Loucy (cell line): ENCODE data around the gene UNC45B.
"Not testable (repeated sequence)": the region's sequence is repeated elsewhere in the genome, so short reads cannot be mapped to it uniquely, and the experiment has no call there.

Experiments used
- H2AFZ ChIP-seq: fragments of 200-600 bp; sonication (generic); 2 replicates; pipeline ENCODE4 v1.6.0; 2016; ENCODE audit warnings: antibody characterized with exemption, mild to moderate bottlenecking, low read length, moderate library complexity
- H3F3A ChIP-seq: fragments of 200-600 bp; 2 replicates; pipeline ENCODE4 v1.6.0; 2016; ENCODE audit warnings: antibody characterized with exemption, low read depth, mild to moderate bottlenecking
- H3K27me3 ChIP-seq: fragments of 200-600 bp; sonication (generic); 2 replicates; pipeline ENCODE4 v1.6.1; 2014; ENCODE audit warnings: low read length, mild to moderate bottlenecking; ENCODE audit not compliant: insufficient read depth, poor library complexity, severe bottlenecking
- H3K36me3 ChIP-seq: fragments of 200-600 bp; sonication (generic); 2 replicates; pipeline ENCODE4 v1.6.1; 2016; ENCODE audit warnings: low read length; ENCODE audit not compliant: insufficient read depth
- H3K4me1 ChIP-seq: fragments of 200-600 bp; sonication (generic); 2 replicates; pipeline ENCODE4 v1.5.1; 2014; ENCODE audit warnings: low read length, mild to moderate bottlenecking; ENCODE audit not compliant: insufficient read depth, poor library complexity, severe bottlenecking
- H3K4me2 ChIP-seq: fragments of 200-600 bp; sonication (generic); 2 replicates; pipeline ENCODE4 v1.6.0; 2014; ENCODE audit warnings: antibody characterized with exemption, low read length, low read depth, mild to moderate bottlenecking; ENCODE audit not compliant: poor library complexity, severe bottlenecking
- H3K4me3 ChIP-seq: fragments of 200-600 bp; sonication (generic); 2 replicates; pipeline ENCODE4 v1.5.1; 2014; ENCODE audit warnings: low read length, mild to moderate bottlenecking, mixed read lengths; ENCODE audit not compliant: poor library complexity, severe bottlenecking
- H3K79me2 ChIP-seq: fragments of 200-600 bp; sonication (generic); 2 replicates; pipeline ENCODE4 v1.6.1; 2014; ENCODE audit warnings: low read length; ENCODE audit not compliant: insufficient read depth
- H3K9ac ChIP-seq: fragments of 200-600 bp; sonication (generic); 2 replicates; pipeline ENCODE4 v1.6.0; 2014; ENCODE audit warnings: mild to moderate bottlenecking, low read depth, low read length, moderate library complexity; ENCODE audit not compliant: poor library complexity, severe bottlenecking
- H3K9me2 ChIP-seq: fragments of 200-600 bp; sonication (generic); replicated peaks from 2 replicates; pipeline ENCODE4 v1.6.1; 2016; ENCODE audit warnings: low read depth, low read length, mixed read lengths
- H3K9me3 ChIP-seq: fragments of 200-600 bp; sonication (generic); 2 replicates; pipeline ENCODE4 v1.6.1; 2014; ENCODE audit warnings: mild to moderate bottlenecking, antibody characterized with exemption, low read length, low read depth; ENCODE audit not compliant: insufficient read depth
- H4K20me1 ChIP-seq: fragments of 200-600 bp; sonication (generic); 2 replicates; pipeline ENCODE4 v1.6.0; 2014; ENCODE audit warnings: antibody characterized with exemption, low read length, mild to moderate bottlenecking; ENCODE audit not compliant: insufficient read depth, poor library complexity, severe bottlenecking
- CTCF ChIP-seq: fragments of 200-600 bp; sonication (generic); conservative IDR thresholded peaks from 2 replicates; pipeline ENCODE4 v1.5.1; 2014; ENCODE audit warnings: mild to moderate bottlenecking, antibody characterized with exemption, low read length
- EZH2phosphoT487 ChIP-seq: fragments of 200-600 bp; IDR thresholded peaks from 2 replicates; pipeline ENCODE4 v1.6.1; 2018; ENCODE audit warnings: antibody characterized with exemption, mild to moderate bottlenecking, moderate library complexity, borderline replicate concordance

Gene UNC45B

GRCh38 chr17:35174835-35175334 lies 27.3 kb downstream of the UNC45B start:
- H2AFZ ChIP-seq: no peak overlapping the region
- H3K27me3 ChIP-seq: peaks cover 3% of the 10 kb centered on the region
- no peaks in the 10 kb centered on the region for H3F3A ChIP-seq
- H3K4me2 ChIP-seq: no peak overlapping the region
- H3K79me2 ChIP-seq: no peaks in the 10 kb centered on the region
- no peaks in the 10 kb centered on the region for H3K4me1 ChIP-seq
- TF ChIP-seq EZH2phosphoT487: no peak
- TF ChIP-seq CTCF: no peak
- no peak overlapping the region for H3K4me3 ChIP-seq
- no peaks in the 10 kb centered on the region for H4K20me1 ChIP-seq
- no peaks in the 10 kb centered on the region for H3K9me3 ChIP-seq
- H3K9ac ChIP-seq: no peak overlapping the region
- H3K36me3 ChIP-seq: no peaks in the 10 kb centered on the region
- no peaks in the 10 kb centered on the region for H3K9me2 ChIP-seq

- Histone ChIP-seq H3K27me3 (peaks cover 3% of the 10 kb centered on the region), H3K9ac (no peak overlapping the region), H3K4me1 (no peaks in the 10 kb centered on the region), H3K79me2 (no peaks in the 10 kb centered on the region), H3K4me3 (no peak overlapping the region), H3K36me3 (no peaks in the 10 kb centered on the region), H2AFZ (no peak overlapping the region), H3F3A (no peaks in the 10 kb centered on the region), H3K9me3 (no peaks in the 10 kb centered on the region), H3K9me2 (no peaks in the 10 kb centered on the region), H4K20me1 (no peaks in the 10 kb centered on the region), H3K4me2 (no peak overlapping the region)
- no peak for TF ChIP-seq CTCF
- TF ChIP-seq EZH2phosphoT487: no peak
Observed at GRCh38 chr17:35175638-35176415, 28.2 kb downstream of the UNC45B start.

- Histone ChIP-seq H3K9me2 (no peaks in the 10 kb centered on the region), H3F3A (no peaks in the 10 kb centered on the region), H3K27me3 (peaks cover 3% of the 10 kb centered on the region), H4K20me1 (no peaks in the 10 kb centered on the region), H3K4me2 (no peak overlapping the region), H3K4me3 (no peak overlapping the region), H3K36me3 (no peaks in the 10 kb centered on the region), H3K9me3 (no peaks in the 10 kb centered on the region), H3K79me2 (no peaks in the 10 kb centered on the region), H2AFZ (no peak overlapping the region), H3K9ac (no peak overlapping the region), H3K4me1 (no peaks in the 10 kb centered on the region)
- TF ChIP-seq EZH2phosphoT487 (no peak), CTCF (no peak)
Observed at GRCh38 chr17:35176897-35177296, 29.3 kb downstream of the UNC45B start.

- H4K20me1 ChIP-seq, H2AFZ ChIP-seq, H3K4me2 ChIP-seq, H3F3A ChIP-seq, H3K9me3 ChIP-seq, H3K9me2 ChIP-seq, H3K9ac ChIP-seq, H3K4me1 ChIP-seq, H3K4me3 ChIP-seq, H3K36me3 ChIP-seq, H3K79me2 ChIP-seq: not testable (repeated sequence)
- peaks cover 17% of the 10 kb centered on the region for H3K27me3 ChIP-seq
Observed at GRCh38 chr17:35179379-35179778, 31.8 kb downstream of the UNC45B start.
